IPS-18c (cell line): ENCODE data around the gene CEACAM21.

Experiments used
- H3K4me3 ChIP-seq: 2 replicates; pipeline ENCODE4 v1.7.0; 2013; ENCODE audit warnings: low read depth, mild to moderate bottlenecking, low read length, moderate library complexity; ENCODE audit not compliant: insufficient read depth
- H3K9me3 ChIP-seq: one replicate; pipeline ENCODE4 v1.6.1; 2013; ENCODE audit warnings: mild to moderate bottlenecking, low read length, moderate library complexity; ENCODE audit not compliant: control insufficient read depth, insufficient read depth

The CEACAM21 gene

DNA sequence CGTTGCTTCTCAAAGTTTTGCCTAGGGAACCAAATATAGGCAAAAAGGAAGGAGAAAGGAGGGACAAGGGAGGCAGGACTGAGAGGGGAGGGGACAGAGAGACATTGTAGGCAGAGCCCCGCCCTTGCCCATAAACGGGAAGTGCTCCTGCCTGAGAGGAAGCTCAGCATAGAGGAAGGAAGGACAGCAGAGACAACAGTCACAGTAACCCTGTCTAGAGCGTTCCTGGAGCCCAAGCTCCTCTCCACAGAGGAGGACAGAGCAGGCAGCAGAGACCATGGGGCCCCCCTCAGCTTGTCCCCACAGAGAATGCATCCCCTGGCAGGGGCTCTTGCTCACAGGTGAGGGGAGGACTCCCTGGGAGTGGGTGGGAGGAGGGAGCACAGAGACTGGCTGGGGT lies at the start of gene CEACAM21:
Gene CEACAM21, plus strand, starts transcription at position 169 of the 400 bp plus-strand sequence. Its CDS starts 109 bp downstream, at position 278.
- Histone ChIP-seq H3K4me3 (no peak within 1 kb of the TSS), H3K9me3 (peaks cover 2% of the 10 kb centered on the region)

GRCh38 chr19:41527089-41527488 lies 48.9 kb upstream of the CEACAM21 start:
- peaks cover 5% of the 10 kb centered on the region for H3K9me3 ChIP-seq

DNA sequence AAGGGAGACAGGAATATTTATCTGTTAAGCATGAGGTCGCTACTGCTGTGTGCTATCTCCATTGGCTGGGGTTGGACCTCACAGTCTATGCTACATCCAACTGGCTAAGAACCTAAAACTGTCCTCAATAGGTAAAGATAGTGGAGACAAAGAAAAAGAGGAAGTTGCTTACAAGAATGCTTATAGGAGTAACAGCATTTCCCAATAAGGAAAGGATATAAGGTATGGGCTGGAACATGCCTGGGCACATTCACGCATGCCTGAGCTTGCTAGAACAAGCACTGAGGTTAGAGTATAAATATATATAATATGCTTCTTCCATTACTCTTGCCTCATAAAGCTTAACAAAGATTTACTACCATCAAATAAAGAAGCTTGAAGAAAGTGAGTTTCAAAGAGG lies 47.9 kb upstream of the CEACAM21 start:
- peaks cover 5% of the 10 kb centered on the region for H3K9me3 ChIP-seq

More at GRCh38 chr19:41527089-41527488, 48.9 kb upstream of the CEACAM21 start:
- no peak overlapping the region for H3K4me3 ChIP-seq

GRCh38 chr19:41529484-41530183 lies 46.3 kb upstream of the CEACAM21 start:
- Histone ChIP-seq H3K4me3 (no peak overlapping the region), H3K9me3 (peaks cover 5% of the 10 kb centered on the region)

More for the DNA sequence above, 47.9 kb upstream of the CEACAM21 start:
- H3K4me3 ChIP-seq: no peak overlapping the region

GRCh38 chr19:41530184-41530534 lies 45.8 kb upstream of the CEACAM21 start:
- H3K4me3 ChIP-seq: no peak overlapping the region
- H3K9me3 ChIP-seq: peaks cover 5% of the 10 kb centered on the region

GRCh38 chr19:41530761-41531301 lies 45.1 kb upstream of the CEACAM21 start:
- Histone ChIP-seq H3K9me3 (peaks cover 5% of the 10 kb centered on the region), H3K4me3 (no peak overlapping the region)

- no peak overlapping the region for H3K4me3 ChIP-seq
- peaks cover 5% of the 10 kb centered on the region for H3K9me3 ChIP-seq
Observed at GRCh38 chr19:41531438-41532311, 44.3 kb upstream of the CEACAM21 start.

- peaks cover 5% of the 10 kb centered on the region for H3K9me3 ChIP-seq
Observed at GRCh38 chr19:41532526-41532925, 43.4 kb upstream of the CEACAM21 start.

GRCh38 chr19:41533671-41534215 lies 42.2 kb upstream of the CEACAM21 start:
- H3K9me3 ChIP-seq: peaks cover 3% of the 10 kb centered on the region
- no peak overlapping the region for H3K4me3 ChIP-seq

More at GRCh38 chr19:41532526-41532925, 43.4 kb upstream of the CEACAM21 start:
- H3K4me3 ChIP-seq: no peak overlapping the region

DNA sequence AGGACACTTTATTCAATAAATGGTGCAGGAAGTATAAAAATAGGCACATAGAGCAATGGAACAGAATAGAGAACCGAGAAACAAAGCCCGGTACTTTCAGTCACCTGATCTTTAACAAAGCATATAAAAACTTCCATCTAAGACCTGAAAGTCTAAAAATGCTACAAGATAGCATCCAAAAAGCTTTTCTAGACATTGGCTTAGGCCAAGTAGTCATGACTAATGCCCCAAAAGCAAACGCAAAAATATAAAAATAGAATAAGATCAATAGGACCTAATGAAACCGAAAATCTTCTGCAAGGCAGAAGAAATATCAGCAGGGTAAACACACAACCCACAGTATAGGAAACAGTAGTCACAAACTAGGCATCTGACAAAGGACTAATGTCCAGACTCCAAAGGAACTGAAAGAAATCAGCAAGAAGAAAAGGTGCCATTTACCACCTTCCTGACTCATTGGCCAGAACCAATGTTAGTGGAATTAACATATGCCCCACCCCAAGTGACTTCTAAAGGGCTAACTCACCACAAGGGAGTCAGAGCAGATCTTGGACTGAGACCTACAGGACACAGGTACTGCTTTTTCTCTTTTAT lies 40.8 kb upstream of the CEACAM21 start:
- Histone ChIP-seq H3K9me3 (no peaks in the 10 kb centered on the region), H3K4me3 (no peak overlapping the region)

DNA sequence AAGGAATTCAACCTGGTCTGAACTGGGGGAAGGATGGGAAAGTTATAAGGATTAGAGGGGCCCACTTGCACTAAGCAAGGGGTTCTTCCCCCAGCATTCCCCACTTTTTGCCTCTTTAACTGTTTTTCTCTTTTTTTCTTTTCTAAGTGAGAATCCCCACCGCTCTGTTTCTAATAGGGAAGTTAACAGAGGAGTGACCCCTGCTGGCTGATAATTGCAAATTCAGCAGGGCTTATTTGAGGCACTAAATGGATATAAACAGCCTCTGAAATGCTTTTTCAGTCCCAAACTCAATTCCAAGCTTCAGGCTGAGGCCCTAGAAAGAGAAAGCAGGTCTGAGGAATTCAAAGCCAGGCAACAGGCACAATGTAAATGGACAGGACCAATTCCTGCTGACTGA lies 38.2 kb upstream of the CEACAM21 start:
- H3K9me3 ChIP-seq: no peaks in the 10 kb centered on the region
- no peak overlapping the region for H3K4me3 ChIP-seq

DNA sequence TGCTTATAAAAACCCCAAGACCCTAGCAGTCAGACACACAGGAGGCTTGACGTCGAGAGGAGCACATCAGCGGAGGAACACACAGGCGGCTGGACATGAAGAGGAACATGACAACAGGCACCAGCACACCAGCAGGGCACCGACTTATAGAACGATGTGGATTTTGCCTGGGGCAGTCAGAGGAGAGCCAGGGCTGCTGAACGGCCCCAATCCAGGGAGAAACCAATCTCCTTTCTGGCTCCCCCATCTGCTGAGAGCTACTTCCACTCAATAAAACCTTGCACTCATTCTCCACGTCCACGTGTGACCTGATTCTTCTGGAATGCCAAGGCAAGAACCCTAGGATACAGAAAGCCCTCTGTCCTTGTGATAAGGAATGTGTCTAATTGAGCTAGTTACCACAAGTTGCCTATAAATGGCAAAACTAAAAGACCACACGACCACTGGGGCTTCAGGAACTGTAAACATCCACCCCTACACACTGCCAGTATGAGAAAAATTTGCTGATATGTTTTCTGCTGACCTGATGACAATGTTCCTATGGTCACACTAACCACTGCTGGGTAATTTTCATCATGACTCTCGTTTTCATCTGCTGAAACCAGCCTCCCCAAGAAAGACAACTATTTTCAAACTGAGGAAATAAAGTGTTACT lies 35.8 kb upstream of the CEACAM21 start:
- H3K9me3 ChIP-seq: no peaks in the 10 kb centered on the region
- H3K4me3 ChIP-seq: no peak overlapping the region

- Histone ChIP-seq H3K4me3 (no peak overlapping the region), H3K9me3 (no peaks in the 10 kb centered on the region)
Observed at GRCh38 chr19:41541990-41542584, 33.9 kb upstream of the CEACAM21 start.

DNA sequence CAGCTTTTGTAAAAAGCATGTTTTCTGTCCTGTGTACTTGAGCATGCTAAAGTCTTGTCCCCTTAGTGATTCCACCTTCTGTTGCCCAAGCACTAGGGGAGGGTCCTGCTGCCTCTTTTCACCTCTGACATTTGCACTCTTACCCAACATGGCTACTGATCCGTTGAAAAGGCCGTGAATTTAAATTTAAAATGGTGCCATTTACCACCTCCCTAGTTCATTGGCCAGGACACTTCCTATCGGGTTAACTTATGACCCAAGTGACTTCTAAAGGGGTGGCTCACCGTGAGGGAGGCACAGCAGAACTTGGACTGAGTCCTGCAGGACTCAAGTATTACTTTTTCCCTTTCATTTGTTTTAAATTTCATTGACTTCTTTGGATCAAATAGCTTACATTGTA lies 33.3 kb upstream of the CEACAM21 start:
- Histone ChIP-seq H3K9me3 (no peaks in the 10 kb centered on the region), H3K4me3 (no peak overlapping the region)

DNA sequence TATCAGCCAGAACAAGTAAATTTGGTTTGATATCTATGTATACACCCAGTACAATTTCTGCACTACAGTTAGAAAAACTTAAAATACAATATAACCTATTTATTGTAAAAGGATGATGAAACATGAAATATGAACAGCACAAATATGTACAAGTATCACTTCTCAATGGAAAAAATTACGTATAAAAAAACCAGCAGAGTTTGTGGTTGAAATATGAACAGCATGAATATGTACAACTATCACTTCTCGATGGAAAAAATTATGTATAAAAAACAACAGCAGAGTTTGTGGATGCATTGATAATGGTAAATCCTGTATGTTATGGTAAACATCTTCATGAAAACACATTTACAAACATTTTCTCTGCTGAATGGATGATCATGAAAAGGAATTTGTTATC lies 32.4 kb upstream of the CEACAM21 start:
- Histone ChIP-seq H3K4me3 (no peak overlapping the region), H3K9me3 (no peaks in the 10 kb centered on the region)

DNA sequence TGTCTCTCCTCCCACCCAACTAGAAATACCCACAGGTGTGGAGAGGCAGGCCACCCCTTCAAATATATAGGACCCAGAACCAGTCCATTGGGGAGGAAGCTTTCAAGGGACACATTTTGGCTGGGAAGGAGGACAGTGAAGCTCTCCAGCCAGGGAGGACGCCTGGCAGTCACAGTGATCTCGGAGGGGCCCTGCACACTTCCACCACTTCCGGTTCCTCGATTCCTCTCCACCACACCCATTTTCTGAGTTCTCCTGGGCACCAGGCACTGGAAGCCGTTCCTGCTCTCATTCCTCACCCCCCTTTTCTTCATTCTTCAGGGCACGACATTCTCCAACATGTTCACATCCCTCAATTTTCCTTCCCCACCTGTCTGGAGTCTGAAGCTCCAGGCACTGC lies 30.4 kb upstream of the CEACAM21 start:
- no peaks in the 10 kb centered on the region for H3K9me3 ChIP-seq
- H3K4me3 ChIP-seq: no peak overlapping the region

DNA sequence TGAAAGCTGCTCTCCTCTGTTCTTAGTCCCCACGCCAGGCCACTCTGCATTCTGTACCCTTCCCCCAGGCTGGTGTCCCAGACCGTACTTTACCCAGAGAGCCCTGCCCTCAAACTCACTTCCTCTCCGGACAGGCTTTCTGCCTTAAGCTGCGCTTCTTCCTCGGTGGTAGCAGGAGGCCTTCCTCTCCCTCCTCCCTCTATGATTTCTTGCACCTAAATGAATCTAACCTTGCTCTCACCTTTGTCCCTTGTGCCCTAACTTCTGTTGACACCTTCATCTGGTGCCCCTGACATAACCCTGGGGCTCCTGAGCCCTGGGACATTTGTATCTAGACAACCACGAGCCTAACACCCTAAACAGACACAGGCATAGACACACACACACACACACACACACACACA lies 29.6 kb upstream of the CEACAM21 start:
- Histone ChIP-seq H3K9me3 (no peaks in the 10 kb centered on the region), H3K4me3 (no peak overlapping the region)
